Stimulated activated CD8-positive, alpha-beta memory T cell treated with anti-CD3 and anti-CD28 coated beads, Interleukin-12 subunit alpha, Interleukin-12 subunit beta, amount 100 ng/mL, for 4 hours (primary cell): ENCODE data around the gene PALLD.

Source experiments
- DNase-seq: peaks from one replicate; pipeline ENCODE4 v3.0.0-alpha.2; 2020; ENCODE audit warnings: low read depth

The PALLD gene

GRCh38 chr4:168623011-168623410 lies 126.2 kb downstream of the PALLD start:
- no peak for DNase-seq

DNA sequence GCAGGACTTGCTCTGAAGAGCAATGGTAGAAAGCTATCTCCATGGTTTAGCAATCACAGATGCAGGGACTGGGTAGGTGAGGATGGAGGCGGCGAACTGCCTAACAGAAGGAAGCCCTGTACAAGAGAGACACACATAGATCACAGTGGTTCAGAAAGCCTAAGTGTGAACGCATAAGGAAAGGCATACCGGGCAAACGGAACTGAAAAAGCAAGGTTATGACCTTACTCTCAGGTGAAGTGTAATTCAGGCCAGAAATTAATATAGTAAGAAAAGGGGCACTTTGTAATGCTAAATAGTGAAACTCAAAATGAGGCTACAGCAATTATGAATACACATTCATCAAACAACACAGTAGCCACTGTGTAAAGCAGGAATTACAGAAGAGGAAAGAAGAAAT lies 126.6 kb downstream of the PALLD start:
- no peak for DNase-seq

DNA sequence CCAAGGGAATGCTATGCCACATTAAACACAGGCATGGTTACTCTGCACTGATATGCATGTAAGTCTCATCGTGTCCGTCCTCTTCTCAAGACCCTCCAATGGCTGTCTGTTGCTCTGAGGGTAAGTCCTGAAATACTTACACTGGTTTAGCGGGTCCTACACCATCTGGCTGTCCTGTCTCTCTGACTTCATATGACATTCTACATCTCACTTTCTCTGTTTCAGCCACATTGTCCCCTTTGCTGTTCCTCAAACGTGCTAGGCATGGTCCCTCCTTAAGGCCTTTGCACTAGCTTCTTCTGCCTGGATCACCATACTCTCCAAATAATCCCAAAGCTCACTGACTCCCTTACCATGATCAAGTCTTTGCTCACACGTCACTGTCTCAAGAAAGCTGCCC lies 131.4 kb downstream of the PALLD start:
- DNase-seq = no peak

DNA sequence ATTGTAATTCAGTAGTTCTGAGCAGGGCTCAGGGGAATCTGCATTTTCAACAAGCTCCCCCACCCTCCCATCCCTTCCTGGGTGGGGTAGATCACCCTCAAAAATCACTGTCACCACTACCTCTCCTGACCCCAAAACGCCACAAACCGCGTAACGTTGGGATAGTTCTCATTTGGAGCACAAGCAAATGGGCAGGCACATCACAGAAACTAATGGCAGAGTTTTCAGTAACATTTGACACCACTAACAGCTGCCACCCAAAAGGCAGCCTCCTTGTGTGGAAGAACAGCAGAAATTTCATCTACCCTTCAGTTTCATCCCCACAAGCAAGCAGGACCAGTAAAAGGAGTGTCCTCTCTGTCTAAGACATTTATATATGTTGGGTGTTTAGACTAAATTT lies 132.7 kb downstream of the PALLD start:
- DNase-seq = no peak

GRCh38 chr4:168630445-168631187 lies 133.8 kb downstream of the PALLD start:
- no peak for DNase-seq

DNA sequence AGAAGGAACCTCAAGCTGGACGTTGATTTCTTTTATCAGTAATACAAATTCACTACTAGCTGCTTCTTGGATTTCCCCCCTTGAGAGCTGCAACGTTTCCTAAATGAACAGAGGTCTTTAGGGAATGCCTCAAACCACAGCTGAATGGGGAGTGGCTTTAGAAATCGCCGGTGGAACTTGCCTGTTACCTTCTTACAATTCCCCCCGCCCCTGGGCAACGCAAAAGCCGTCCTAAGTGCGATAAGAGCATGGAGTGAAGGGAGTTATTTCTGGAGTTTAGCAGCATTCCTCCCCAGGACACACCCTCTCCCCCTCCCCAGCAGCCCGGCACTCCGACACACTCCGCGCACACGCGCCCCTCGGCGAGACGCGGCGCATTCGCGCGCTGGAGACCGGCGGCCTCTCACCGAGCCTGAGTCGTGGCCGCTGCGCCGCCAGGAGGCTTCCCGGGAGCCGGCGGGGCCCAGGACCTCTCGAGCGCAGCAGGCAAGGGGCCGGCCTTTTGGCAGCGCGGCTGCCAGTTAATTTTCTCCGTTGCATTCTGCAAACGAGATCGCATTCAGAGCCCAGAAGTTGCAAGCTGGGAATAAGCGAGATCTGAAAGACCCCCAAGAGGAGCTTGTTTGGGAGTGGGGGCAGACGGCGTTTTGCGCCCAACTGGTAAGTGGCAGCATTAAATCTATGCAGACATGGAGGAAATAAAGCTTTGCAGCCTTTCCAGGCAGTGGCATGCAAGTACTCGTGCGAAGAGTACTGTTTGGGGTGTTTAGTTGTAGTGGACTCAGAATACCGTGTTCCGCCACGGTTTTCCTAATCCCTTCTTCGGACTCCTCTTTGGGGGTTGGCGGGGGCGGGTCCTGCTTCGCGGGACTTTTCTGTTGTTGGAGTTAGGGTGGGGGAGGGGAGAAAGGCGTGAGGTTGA lies 134.7 kb downstream of the PALLD start:
- DNase-seq = no peak

- no peak for DNase-seq
These were observed 135.5 kb downstream of the PALLD start for GRCh38 chr4:168632301-168632725.

GRCh38 chr4:168633064-168633463 lies 136.2 kb downstream of the PALLD start:
- DNase-seq = no peak

DNA sequence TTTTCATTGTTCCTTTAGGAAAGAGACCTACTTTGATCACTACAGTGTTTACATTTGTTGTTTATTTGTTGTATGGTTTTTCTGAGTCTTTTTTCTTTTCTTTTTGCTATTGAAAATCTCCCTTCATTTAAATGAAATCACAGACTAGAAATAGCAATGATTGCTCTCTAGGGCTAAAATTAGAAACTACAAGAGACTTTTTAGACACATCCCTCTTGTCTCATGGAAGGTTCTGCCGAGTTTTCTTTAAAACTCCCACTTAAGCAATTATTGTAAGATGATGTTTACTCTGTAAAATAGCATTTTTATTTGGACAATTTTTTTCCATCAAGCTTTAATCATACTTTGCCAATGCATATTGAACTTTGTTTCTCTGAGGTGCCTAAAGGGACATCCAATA lies 136.6 kb downstream of the PALLD start:
- DNase-seq = no peak

GRCh38 chr4:168634276-168634802 lies 137.5 kb downstream of the PALLD start:
- no peak for DNase-seq

GRCh38 chr4:168636040-168636439 lies 139.2 kb downstream of the PALLD start:
- no peak for DNase-seq

DNA sequence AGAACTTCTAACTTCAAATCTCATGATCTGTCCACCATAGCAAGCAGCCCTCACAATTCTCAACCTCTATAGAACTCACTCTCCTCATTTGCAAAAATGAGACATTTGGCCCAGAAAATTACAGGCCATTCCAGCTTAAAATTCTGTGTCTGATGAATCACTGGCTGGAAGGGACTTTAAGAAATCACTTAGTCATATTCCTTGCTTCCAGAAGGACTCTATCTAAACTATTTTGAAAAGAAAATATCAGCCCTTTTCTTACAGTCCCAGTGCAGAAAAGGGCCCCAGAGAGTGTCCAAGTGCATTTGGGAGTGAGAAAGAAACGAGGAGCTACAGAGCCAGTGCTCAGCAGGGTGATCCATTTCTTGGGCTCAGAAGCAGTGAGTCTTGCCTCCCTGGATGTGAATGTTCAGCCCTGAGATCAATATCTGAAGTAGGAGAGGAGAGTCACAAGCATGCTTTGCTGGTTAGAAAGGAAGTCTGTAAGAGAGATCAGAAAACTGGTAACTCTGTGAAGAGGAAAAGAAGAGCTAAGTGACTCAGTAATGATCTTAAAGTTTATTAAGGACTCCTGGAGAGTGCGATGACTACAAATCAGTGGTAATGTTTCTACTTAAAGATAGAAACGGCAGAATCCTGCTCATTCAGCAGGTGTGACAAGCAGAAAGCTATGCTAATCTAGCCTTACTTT lies 139.8 kb downstream of the PALLD start:
- DNase-seq = no peak

DNA sequence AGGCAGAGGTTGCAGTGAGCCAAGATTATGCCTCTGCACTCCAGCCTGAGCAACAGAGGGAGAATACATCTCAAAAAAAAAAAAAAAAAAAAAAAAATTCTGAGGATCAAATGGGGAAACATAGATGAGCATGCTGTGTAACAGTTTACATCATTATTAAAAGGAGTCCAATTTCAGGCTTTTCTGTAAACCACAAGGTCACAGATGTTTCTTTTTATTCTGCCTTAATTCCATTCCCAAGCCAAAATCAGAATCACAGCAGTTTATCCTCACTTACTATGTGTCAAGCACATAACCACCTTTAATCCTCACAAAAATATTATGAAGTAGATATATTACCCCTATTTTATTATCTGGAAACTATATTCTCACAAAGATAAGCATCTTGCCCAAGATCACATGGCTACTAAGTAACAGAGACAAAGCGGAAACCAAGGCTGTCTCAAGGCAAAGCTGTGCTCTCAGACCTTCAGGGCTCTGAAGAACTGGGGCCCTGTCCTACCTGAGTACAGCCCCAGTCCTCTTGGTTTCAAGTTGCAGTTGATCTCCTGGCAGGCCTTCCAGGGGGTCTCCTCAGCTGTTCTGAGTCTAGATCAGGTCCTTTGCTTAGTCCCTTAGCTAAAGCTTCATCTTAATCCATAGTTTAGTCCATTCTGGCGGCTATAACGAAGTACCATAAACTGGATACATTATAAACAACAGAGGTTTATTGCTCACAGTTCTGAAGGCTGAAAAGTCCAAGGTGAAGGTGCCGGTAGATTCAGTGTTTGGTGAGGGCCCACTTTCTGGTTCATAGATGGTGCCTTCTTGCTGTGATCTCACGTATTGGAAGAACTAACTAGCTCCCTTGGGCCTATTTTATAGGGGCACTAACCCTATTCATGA lies 141.3 kb downstream of the PALLD start:
- no peak for DNase-seq

GRCh38 chr4:168639914-168640313 lies 143.1 kb downstream of the PALLD start:
- DNase-seq = no peak

DNA sequence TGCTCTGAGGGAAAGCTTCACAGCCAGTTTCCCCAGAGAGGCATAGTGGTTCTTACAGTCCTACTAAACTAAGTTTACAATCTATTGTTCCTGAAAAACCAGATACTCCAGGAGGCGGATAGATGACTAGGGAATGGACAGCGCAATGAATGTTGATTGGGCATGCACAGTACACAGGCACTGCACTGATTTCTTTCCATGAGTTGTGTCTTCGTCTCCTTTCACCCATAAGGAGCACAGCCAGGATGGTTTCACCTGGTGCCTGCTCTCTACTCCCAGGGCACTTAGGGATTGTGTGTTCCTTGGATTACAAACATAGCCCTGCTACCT lies 144.9 kb downstream of the PALLD start:
- DNase-seq = no peak

GRCh38 chr4:168642591-168642990 lies 145.7 kb downstream of the PALLD start:
- no peak for DNase-seq

- no peak for DNase-seq
These were observed 146.4 kb downstream of the PALLD start for GRCh38 chr4:168643111-168643795.

GRCh38 chr4:168643796-168644159 lies 146.9 kb downstream of the PALLD start:
- no peak for DNase-seq

GRCh38 chr4:168646001-168646768 lies 149.3 kb downstream of the PALLD start:
- DNase-seq = no peak
